Head of caudate nucleus (tissue), 42 donors: ENCODE data around the gene TBC1D8.
A peak's percentile ranks its signal among the peaks of the same experiment; 100 is the strongest.

ENCODE experiments used
- DNase-seq, 42 donors: peaks; one replicate each; pipeline versions ENCODE4 v3.0.0 to v3.0.0-alpha.2; 2020 to 2021; ENCODE audit warnings: mixed read lengths in 7 of 42
- intact Hi-C: fragments of 100-400 bp; cut with DNase I; formaldehyde crosslinking; loops from one replicate; pipeline ENCODE4 v1.15.0; 2022

The TBC1D8 gene

DNA sequence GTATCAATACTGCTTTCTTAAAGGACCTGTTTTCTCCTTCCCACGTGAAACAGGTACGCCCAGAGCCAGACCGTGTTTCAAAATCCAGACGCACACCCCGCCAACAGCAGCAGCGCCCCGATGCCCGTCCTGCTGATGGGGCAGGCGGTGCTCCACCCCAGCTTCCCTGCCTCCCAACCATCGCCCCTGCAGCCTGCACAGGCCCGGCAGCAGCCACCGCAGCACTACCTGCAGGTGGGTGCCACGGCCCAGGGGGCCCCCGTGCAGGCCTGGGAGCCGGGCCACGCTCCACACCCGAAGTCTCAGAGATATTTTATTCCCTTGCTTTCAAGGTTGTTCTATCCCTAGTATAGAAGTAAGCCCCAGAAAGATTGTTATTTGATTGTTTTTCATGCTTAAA is 157.9 kb downstream of the TBC1D8 start:
- peak in 2 of 42 donors; percentile 1 to 6 for DNase-seq
- intact Hi-C loops = no loop called here

DNA sequence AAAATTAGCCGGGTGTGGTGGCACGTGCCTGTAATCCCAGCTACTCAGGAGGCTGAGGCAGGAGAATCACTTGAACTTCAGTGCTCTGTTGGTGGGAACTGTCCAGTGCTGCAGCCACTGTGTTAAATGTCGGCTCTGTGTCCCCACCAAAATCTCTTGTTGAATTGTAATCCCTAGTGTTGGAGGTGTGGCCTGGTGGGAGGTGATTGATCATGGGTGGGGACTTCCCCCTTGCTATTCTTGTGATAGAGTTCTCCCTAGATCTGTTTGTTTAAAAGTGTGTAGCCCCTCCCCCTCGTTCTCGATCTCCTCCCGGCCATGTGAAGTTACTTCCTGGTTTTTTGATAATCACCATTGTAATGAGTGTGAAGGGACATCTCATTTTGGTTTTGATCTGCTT is 158.9 kb downstream of the TBC1D8 start:
- DNase-seq = peak in 1 of 42 donors; percentile 10

DNA sequence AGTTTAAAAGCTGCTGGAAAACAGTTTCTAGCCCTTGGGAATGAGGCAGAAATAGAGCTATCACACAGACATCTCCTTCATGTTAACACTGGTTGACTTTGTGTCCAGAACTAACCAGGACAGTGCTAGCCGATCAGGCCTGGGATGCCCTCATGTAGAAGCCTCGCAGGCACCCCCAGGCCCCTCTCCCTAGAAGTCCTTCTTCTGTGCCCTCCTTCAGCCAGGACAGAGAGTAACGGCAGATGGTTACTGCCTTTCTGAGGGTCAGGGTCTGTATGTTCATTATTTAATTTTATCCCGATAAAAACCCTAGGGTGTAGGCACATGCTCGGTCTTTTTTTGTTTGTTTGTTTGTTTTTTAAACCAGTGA is 159.8 kb downstream of the TBC1D8 start:
- intact Hi-C loops = no loop called here
- peak in 1 of 42 donors; percentile 6 for DNase-seq

More for the DNA sequence above, 158.9 kb downstream of the TBC1D8 start:
- intact Hi-C loops = no loop called here

DNA sequence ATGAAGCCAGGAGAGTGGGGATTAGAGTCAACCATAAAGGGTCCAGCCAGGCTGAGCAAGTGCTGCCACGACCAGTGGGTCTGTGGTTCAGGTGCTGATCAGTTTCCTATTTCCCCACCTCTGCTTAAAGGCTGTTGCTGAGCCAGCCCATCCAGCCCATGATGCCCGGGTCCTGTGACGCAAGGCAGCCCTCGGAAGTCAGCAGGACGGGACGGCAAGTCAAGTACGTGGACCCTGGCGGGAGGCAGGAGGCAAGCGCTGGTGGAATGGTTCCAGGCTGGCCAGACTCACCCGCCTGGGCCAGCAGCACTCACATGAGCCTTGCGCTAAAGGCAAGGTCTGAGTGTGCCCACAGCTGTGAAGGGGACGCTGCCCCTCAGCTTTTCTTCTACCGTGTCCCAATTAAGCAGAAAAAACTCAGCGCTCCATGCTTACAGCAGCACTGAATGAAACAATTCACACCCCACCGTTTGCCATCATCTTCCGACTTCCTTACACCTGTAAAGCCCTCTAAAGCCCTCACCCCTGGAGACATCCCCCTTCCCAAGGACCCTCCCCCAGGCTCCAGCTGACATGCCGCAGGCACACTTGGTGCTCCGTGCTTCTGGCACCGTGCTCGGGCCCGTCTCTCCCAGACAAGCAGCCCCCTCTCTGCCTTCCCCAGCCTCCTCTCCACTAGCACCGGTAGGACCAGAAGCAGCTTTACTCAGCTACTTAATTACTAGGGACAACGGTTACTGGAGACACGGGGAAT is 160.4 kb downstream of the TBC1D8 start:
- peak in 1 of 42 donors; percentile 14 for DNase-seq
- intact Hi-C loops = no loop called here

DNA sequence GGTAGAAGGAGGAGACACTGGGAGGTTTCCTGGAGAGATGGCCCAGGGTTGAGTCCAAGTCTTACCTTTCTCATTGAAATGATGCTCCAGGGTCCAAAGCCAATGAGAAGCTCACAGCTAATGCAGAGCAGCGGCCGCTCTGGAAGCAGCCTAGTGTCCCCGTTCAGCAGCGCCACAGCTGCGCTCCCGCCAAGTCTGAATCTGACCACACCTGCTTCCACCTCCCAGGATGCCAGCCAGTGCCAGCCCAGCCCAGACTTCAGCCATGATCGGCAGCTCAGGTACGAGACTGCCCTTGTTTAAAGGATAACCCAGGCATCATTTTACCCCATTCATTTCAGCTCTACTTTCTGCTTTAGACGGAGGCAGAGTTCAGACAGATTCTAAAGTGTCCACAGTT is 161.0 kb downstream of the TBC1D8 start:
- peak in 1 of 42 donors; percentile 1 for DNase-seq
- intact Hi-C loops = no loop called here

DNA sequence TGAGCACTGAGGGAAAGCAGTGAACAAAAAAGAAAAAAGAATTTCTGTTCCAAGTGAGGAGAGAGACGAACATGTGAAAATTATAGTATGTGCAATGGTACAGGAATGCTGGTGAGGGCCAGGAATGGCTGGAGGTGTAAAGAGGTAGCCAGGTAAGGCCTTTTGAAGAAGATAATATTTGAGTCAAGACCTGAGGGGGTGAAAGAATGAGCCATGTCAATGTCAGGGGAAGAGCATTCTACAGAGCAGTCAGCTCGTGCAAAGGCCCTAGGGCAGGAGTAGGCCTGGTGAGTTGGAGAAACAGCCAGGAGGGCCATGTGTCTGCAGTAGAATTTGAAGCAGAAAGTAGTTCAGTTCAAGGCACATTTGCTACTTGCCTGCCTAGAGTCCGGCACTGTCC is 161.5 kb downstream of the TBC1D8 start:
- no peak for DNase-seq
- intact Hi-C loops = loop anchor here (10.0 kb wide), 1 partner anchor 165 kb away; the partner anchor contains the start of gene NPAS2

DNA sequence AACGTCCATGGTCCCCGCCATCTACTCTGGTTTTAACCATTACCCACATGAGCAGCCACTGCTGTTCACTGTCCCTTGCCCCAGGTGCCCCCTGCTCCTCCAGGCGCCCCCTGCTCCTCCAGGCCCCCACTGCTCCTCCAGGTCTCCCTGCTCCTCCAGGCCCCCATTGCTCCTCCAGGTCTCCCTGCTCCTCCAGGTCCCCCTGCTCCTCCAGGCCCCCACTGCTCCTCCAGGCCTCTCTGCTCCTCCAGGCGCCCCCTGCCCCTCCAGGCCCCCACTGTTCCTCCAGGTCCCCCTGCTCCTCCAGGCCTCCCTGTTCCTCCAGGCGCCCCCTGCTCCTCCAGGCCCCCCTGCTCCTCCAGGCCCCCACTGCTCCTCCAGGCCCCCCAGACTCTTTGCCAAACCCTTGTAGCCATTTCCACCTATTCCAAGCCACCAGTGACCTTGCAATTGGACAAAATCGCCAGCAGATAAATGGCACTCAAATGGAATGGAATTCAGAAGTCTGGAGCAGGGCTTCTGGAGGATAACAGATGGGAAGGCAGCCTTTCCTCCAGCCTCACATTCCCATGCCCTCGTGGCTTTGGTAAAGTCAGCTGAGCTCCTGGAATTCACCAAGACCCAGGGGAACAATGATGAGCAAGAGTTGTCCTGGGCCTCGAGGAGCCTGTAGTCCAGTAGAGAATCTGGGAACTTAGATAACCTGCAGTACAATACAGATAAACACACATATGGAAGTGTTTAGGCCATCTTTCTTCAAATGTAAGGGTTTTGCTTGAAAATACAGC is 162.4 kb downstream of the TBC1D8 start:
- intact Hi-C loops = loop anchor here (10.0 kb wide), 1 partner anchor 164 kb away; the partner anchor contains the start of gene NPAS2

DNA sequence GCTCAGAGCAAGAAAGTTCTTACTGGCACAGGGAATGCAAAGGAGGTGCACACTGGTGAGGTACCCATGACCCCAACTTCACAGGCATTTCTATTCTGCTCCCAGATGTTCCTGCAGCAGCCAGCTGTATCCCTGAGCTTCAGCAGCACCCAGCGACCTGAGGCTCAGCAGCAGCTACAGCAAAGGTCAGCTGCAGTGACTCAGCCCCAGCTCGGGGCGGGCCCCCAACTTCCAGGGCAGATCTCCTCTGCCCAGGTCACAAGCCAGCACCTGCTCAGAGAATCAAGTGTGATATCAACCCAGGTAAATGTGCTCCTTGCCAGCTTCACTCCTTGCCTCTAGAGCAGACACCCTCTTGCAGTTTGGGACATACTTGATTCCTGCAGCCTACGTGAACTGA is 163.2 kb downstream of the TBC1D8 start:
- DNase-seq = no peak
- intact Hi-C loops = loop anchor here (10.0 kb wide), 1 partner anchor 163 kb away; the partner anchor contains the start of gene NPAS2

More for the DNA sequence above, 162.4 kb downstream of the TBC1D8 start:
- DNase-seq = no peak

DNA sequence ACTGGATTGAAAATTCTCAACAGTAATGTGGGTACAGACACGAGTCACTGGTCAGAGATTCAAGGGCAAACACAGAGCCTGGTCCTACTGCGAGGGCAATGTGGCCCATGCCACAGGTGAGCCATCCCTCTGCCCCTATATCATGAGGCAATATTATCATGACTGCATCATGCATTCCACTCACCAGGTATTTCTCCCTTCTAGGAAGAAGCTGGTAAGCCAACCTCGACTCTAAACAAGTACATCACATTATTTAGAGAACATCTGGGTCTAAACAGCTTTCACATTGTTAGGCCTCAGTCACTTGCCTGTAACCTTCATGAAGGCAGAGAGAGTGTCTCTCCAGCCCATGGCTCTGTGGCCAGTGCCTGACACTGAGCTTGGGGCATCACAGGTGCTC is 163.6 kb downstream of the TBC1D8 start:
- DNase-seq = peak in 1 of 42 donors; percentile 20
- intact Hi-C loops = loop anchor here (10.0 kb wide), 1 partner anchor 163 kb away; the partner anchor contains the start of gene NPAS2

DNA sequence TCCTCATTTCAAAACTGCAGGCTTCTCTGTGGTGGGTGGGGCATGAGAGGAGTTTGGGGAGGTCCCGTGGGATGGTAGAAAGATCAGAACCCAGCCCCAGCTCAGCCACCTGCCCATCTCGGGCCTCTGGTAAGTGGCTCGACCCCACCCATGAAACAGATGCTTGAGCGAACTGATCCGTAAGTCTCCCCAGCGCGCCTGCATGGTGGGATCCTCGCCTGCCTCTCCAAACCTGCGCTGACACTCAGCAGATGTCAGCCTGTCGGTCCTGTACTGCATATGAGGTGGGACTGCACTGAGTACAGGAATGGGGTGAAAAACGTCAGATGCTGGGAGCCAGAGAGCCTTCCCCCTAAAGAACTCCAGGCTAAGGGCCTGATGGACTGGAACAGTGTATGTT is 165.0 kb downstream of the TBC1D8 start:
- intact Hi-C loops = loop anchor here (10.0 kb wide), 1 partner anchor 161 kb away; the partner anchor contains the start of gene NPAS2
- DNase-seq = no peak

DNA sequence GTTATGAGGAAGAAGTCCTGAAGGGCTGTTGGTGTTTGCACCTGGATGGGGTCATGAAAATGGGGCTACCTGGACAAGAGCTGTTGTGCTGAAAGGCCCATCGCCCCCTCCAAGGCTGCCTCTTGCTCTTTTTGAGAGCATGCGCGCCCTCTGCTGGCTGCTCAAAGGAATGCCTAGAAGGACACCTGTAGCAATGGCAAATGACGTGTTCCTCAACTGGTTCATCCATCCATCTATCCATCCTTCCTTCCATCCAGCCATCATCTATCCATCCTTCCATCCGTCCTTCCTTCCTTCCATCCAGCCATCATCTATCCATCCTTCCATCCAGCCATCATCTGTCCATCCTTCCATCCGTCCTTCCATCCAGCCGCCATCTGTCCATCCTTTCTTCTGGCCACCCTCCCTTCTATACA is 166.3 kb downstream of the TBC1D8 start:
- DNase-seq = peak; percentile 62 to 91 (median 81)
- intact Hi-C loops = loop anchor here (5.0 to 10.0 kb wide), 2 partner anchors 160 to 373 kb away; partner anchors contain the start of gene NPAS2

DNA sequence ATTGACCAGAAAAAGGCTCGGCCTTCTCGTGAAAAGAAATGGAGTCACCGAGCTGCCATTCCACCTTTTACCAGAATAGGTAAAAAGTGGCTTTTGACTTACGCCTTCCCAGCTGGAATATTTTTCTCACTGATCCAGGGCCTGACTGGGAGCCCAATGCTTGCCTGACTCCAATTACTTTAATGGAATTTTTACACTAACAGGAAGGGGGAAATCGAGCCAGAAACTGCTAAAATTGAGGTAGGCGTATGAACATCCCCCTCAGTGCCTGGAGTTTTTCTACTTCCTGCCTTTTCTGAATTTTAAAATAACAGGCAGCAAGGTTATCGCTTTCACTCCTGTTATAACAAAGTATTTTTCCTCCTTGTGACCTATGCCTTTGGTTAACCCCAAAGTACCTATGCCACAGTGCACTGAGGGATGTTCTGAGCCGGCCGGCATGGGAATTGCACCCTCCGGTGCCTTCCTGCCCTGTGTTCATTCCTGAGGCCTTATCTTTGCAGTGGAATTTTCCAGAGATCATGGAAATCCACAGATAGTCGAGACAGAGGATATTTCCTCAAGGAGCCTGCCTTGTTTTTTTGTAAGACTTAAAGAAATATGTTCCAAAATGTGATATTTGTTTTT is 167.4 kb downstream of the TBC1D8 start:
- peak in 10 of 42 donors; percentile 31 to 64 (median 42) for DNase-seq
- intact Hi-C loops = loop anchor here (5.0 to 10.0 kb wide), 2 partner anchors 159 to 371 kb away; partner anchors contain the start of gene NPAS2

DNA sequence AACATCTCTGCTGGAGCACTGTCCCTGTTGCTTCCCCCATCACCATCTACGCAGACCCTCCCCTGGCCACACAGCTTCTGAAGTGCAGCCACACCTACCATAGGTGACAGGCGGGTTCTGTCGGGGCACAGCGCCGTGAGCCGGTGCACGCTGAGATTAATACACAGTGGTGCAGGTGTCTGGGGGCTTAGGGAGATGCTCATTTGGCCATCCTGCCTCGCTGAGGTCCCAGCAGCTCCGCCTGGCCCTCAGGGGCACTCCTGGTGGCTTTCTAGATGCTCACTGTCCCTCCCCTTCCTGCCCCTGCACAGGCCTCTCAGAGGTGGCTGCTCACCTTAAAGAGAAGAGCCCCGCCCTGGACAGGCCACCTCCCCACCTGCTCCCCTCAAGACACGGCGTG is 168.0 kb downstream of the TBC1D8 start:
- intact Hi-C loops = loop anchor here (5.0 to 10.0 kb wide), 2 partner anchors 158 to 371 kb away; partner anchors contain the start of gene NPAS2
- no peak for DNase-seq

DNA sequence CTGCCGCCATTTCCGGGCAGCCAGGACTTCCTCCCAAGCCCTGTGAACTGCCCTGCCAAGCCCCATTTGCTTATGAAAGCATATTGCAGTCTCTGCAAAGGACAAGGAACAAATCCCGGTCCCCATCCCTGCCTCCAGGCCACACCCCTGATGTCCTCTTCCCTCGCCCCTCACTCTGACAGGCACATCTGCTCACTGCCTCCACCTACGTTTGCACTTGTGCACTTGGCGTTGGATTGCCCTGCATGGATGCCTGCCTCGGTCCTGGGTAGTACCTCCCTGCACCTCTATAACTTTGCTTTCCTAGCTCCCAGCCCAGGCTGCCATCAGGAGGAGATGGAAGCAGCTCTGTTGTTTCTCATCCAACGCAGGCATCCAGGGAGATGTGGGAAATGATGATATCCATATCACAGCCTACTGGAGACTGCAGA is 168.7 kb downstream of the TBC1D8 start:
- DNase-seq = peak in 16 of 42 donors; percentile 10 to 63 (median 36)
- intact Hi-C loops = loop anchor here (5.0 to 10.0 kb wide), 2 partner anchors 158 to 370 kb away; partner anchors contain the start of gene NPAS2

DNA sequence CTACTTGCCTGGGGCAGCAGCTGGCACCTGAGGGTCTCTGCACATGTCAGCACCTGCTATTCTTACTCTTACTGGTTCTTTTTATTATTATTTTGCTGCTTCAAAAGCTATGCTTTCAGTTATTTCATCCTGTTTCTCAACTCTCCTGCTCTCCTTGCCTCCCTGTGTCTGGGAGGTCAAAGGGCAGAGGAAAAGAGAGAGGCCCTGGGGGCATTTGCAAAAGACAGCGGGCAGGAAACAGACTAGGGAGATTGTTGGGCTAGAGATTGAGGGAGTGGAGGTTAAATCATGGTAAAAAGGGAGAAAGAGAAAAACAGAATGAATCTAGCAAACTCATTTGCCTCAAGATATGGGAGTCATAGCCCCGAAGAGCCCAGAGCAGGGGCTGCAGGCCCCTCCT is 170.2 kb downstream of the TBC1D8 start:
- intact Hi-C loops = loop anchor here (5.0 to 10.0 kb wide), 2 partner anchors 156 to 369 kb away; partner anchors contain the start of gene NPAS2
- DNase-seq = no peak

DNA sequence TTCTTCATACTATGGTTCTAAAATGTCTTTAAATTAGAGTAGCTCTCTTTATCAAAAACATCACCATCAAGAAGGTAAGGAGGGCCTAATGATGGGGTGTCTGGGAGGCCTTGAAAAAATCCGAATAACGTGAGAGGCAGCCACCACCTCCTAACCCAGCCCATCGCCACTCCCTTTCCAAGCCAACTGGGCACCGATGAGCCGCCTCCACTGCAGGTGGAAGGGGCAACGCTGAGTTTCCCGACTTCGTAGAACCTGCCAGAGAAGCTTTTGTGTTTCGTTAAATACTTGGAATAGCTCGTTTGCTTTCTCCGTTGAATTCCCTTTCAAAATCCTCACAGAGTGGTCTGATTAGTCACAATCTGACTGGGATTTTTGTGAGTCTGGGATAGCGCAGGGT is 171.1 kb downstream of the TBC1D8 start:
- peak in 1 of 42 donors; percentile 9 for DNase-seq
- intact Hi-C loops = loop anchor here (5.0 to 10.0 kb wide), 2 partner anchors 155 to 368 kb away; partner anchors contain the start of gene NPAS2

DNA sequence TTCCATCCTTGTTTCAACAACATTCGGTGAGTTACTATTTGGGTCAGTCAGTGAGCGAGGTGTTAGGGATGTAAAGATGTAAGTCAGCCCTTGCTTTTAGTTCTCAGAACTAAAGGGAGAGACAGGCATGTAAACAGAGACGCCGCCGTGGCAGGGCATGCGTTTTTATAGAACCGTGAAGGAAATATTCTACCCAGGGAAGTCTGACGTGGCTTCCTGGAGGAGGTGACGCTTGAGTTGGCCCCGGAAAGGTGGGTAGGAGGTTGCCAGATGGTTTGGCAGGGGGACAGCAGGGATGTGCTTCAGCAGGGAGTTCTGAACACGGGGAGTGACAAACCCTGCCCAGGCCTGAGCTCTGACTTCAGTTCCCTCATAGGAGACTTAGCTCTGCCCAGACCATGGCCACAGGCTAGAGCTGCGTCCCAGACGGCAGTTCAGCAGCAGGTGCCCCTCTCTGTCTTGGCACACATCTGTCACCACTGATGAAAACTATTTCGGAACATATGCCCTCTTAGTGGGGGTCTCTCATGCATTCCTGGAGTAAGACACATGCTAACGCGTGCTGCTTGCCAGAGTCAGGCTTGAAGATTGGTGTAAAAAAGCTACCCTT is 172.5 kb downstream of the TBC1D8 start:
- intact Hi-C loops = no loop called here
- DNase-seq = peak in 1 of 42 donors; percentile 30

DNA sequence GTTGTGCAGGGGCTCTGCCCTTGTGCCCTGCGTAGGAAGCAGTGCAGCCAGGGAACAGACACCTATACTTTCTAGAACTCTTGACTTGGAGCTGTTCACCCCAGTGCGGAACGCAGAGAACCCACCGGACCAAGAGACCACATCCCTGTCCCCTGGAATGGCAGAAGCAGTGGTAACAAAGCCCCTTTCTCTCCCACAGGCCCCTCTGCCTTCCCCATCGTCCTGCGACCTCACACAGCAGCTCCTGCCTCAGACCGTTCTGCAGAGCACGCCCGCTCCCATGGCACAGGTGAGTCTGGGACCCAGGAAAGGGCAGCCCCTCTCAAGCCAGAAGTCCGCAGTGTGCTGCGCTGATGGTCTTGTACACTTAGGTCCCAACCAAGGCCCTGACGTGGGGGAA is 173.7 kb downstream of the TBC1D8 start:
- DNase-seq = no peak
- intact Hi-C loops = no loop called here
